DND-41 (cell line): ENCODE results near the gene PTER.
A peak's percentile ranks its signal among the peaks of the same experiment; 100 is the strongest.

ENCODE experiments used
- ATAC-seq: fragments of 200-7000 bp; cut with Tn5 transposase; 3 replicates; pipeline ENCODE4 v1.9.1; 2021; ENCODE audit warnings: low read depth; ENCODE audit not compliant: insufficient read depth
- DNase-seq: peaks from one replicate; pipeline ENCODE4 v3.0.0-alpha.2; 2020
- H2AFZ ChIP-seq: 2 replicates; pipeline ENCODE4 v1.6.0; 2012; ENCODE audit warnings: low read depth, low read length
- H3K27ac ChIP-seq: 2 replicates; pipeline ENCODE4 v1.5.1; 2012; ENCODE audit warnings: low read length, inconsistent platforms
- H3K27me3 ChIP-seq: fragments of 200-600 bp; sonication (generic); 2 replicates; pipeline ENCODE4 v1.6.0; 2012; ENCODE audit warnings: low read length, mild to moderate bottlenecking, inconsistent platforms; ENCODE audit not compliant: insufficient read depth, poor library complexity
- H3K36me3 ChIP-seq: 2 replicates; pipeline ENCODE4 v1.5.1; 2012; ENCODE audit warnings: low read length, inconsistent platforms; ENCODE audit not compliant: insufficient read depth
- H3K4me1 ChIP-seq: 2 replicates; pipeline ENCODE4 v1.5.1; 2012; ENCODE audit warnings: mild to moderate bottlenecking, low read length; ENCODE audit not compliant: insufficient read depth
- H3K4me2 ChIP-seq: 2 replicates; pipeline ENCODE4 v1.6.0; 2012; ENCODE audit warnings: mild to moderate bottlenecking, moderate library complexity, low read length, inconsistent platforms; ENCODE audit not compliant: insufficient read depth
- H3K4me3 ChIP-seq, 2 experiments: fragments of 200-600 bp in 1 of 2; shearing (Covaris generic) in 1 of 2; 2 replicates each; pipeline ENCODE4 v1.5.1; 2012 to 2016; ENCODE audit warnings: inconsistent platforms in 2 of 2, low read length in 2 of 2, mild to moderate bottlenecking in 2 of 2, low read depth in 1 of 2, moderate library complexity in 1 of 2
- H3K79me2 ChIP-seq: 2 replicates; pipeline ENCODE4 v1.6.0; 2012; ENCODE audit warnings: low read length, inconsistent platforms; ENCODE audit not compliant: insufficient read depth
- H3K9ac ChIP-seq: 2 replicates; pipeline ENCODE4 v1.6.0; 2012; ENCODE audit warnings: low read depth, mild to moderate bottlenecking, inconsistent platforms, low read length, moderate library complexity
- H3K9me3 ChIP-seq: 2 replicates; pipeline ENCODE4 v1.5.1; 2012; ENCODE audit warnings: low read length, moderate library complexity, mild to moderate bottlenecking, inconsistent platforms; ENCODE audit not compliant: insufficient read depth, severe bottlenecking
- H4K20me1 ChIP-seq: 2 replicates; pipeline ENCODE4 v1.6.0; 2012; ENCODE audit warnings: low read length; ENCODE audit not compliant: insufficient read depth
- CTCF ChIP-seq: IDR thresholded peaks from 2 replicates; pipeline ENCODE4 v1.5.1; 2012; ENCODE audit warnings: borderline replicate concordance, low read length, moderate library complexity, mild to moderate bottlenecking; ENCODE audit not compliant: poor library complexity, severe bottlenecking; ENCODE audit errors: extremely low read depth
- EZH2 ChIP-seq: IDR thresholded peaks from 3 replicates; pipeline ENCODE4 v1.6.1; 2012; ENCODE audit warnings: borderline replicate concordance, low read depth, mild to moderate bottlenecking, moderate library complexity, low read length, inconsistent platforms; ENCODE audit not compliant: severe bottlenecking

PTER gene

GRCh38 chr10:16439295-16439694, 2.5 kb downstream of the PTER start:
- DNase-seq = no peak
- H2AFZ ChIP-seq = no peak overlapping the region
- peaks cover 14% of the 10 kb centered on the region; the same call in 1 of the 2 replicates for H4K20me1 ChIP-seq
- H3K27ac ChIP-seq = peak overlapping the region; percentile 29; the same call in 1 of the 2 replicates
- peaks cover 34% of the 10 kb centered on the region for H3K36me3 ChIP-seq
- peak overlapping the region; percentile 84; the same call in 1 of the 2 replicates for H3K9ac ChIP-seq
- no peaks in the 10 kb centered on the region for H3K27me3 ChIP-seq
- TF ChIP-seq CTCF (no peak), EZH2 (no peak)
- no peaks in the 10 kb centered on the region for H3K9me3 ChIP-seq
- no peak for ATAC-seq
- peak overlapping the region in 1 of 2 experiments; percentile 75; a peak in 2 of 4 replicates for H3K4me3 ChIP-seq
- H3K4me2 ChIP-seq = peak overlapping the region; percentile 91
- peaks cover 53% of the 10 kb centered on the region for H3K4me1 ChIP-seq
- peaks cover 71% of the 10 kb centered on the region for H3K79me2 ChIP-seq

- peaks cover 23% of the 10 kb centered on the region; the same call in 1 of the 2 replicates for H4K20me1 ChIP-seq
- H3K9me3 ChIP-seq = no peaks in the 10 kb centered on the region
- peaks cover 45% of the 10 kb centered on the region for H3K36me3 ChIP-seq
- no peak overlapping the region for H2AFZ ChIP-seq
- H3K4me1 ChIP-seq = peaks cover 53% of the 10 kb centered on the region
- no peaks in the 10 kb centered on the region for H3K27me3 ChIP-seq
- DNase-seq = no peak
- 0 out of 4 replicates have a peak overlapping the region, but pooled peaks of 1 of the 2 experiments have one; percentile 9 for H3K4me3 ChIP-seq
- peak overlapping the region; percentile 44 for H3K4me2 ChIP-seq
- TF ChIP-seq EZH2 = no peak
- TF ChIP-seq CTCF = no peak
- H3K27ac ChIP-seq = no peak overlapping the region
- ATAC-seq = no peak
- H3K9ac ChIP-seq = no peak overlapping the region
- H3K79me2 ChIP-seq = peaks cover 83% of the 10 kb centered on the region
Measured at GRCh38 chr10:16440396-16441133, 3.8 kb downstream of the PTER start.

- no peak for TF ChIP-seq EZH2
- TF ChIP-seq CTCF = no peak
- Histone ChIP-seq H3K27ac (no peak overlapping the region), H3K4me2 (peak overlapping the region; percentile 44; the same call in 1 of the 2 replicates), H3K36me3 (peaks cover 53% of the 10 kb centered on the region), H3K4me3 (no peak overlapping the region), H4K20me1 (peaks cover 29% of the 10 kb centered on the region; the same call in 1 of the 2 replicates), H3K4me1 (peaks cover 49% of the 10 kb centered on the region), H3K27me3 (no peaks in the 10 kb centered on the region), H3K79me2 (peaks cover 91% of the 10 kb centered on the region), H2AFZ (no peak overlapping the region), H3K9ac (no peak overlapping the region), H3K9me3 (no peaks in the 10 kb centered on the region)
- DNase-seq = no peak
- no peak for ATAC-seq
Measured at GRCh38 chr10:16441173-16441840, 4.5 kb downstream of the PTER start.
